Transverse colon (tissue), 4 donors: ENCODE measurements around the gene WDR49. TPM values are rescaled to one million over a fixed set of nuclear protein-coding genes. Genes with fewer than 3 reads are reported as not detected.

ENCODE experiments used
- DNase-seq: peaks from one replicate; pipeline ENCODE4 v3.0.0-alpha.2; 2019
- H3K27ac ChIP-seq, 4 donors: fragments of 200-600 bp; sonication (generic); 2 replicates each; pipeline ENCODE4 v1.5.1; 2016 to 2018; ENCODE audit warnings: inconsistent platforms in 4 of 4
- H3K27me3 ChIP-seq: fragments of 200-600 bp; sonication (generic); 2 replicates; pipeline ENCODE4 v1.5.1; 2017; ENCODE audit warnings: inconsistent platforms
- H3K36me3 ChIP-seq, 4 donors: fragments of 200-600 bp; sonication (generic); 2 replicates each; pipeline ENCODE4 v1.5.1; 2017 to 2019; ENCODE audit warnings: inconsistent platforms in 4 of 4
- H3K4me1 ChIP-seq, 4 donors: fragments of 200-600 bp; sonication (generic); 2 replicates each; pipeline ENCODE4 v1.5.1; 2017 to 2020; ENCODE audit warnings: inconsistent platforms in 4 of 4
- H3K4me3 ChIP-seq, 4 donors: fragments of 200-600 bp; sonication (generic); 1 replicate in 1 of 4; 2 replicates in 3 of 4; pipeline versions ENCODE4 v1.5.1 to v1.6.1; 2017 to 2019; ENCODE audit warnings: inconsistent platforms in 4 of 4
- H3K9me3 ChIP-seq, 2 donors: fragments of 200-600 bp; sonication (generic); 2 replicates each; pipeline ENCODE4 v1.5.1; 2017 to 2019; ENCODE audit warnings: inconsistent platforms in 2 of 2
- EP300 ChIP-seq: sonication (generic); formaldehyde crosslinking; IDR thresholded peaks from one replicate; pipeline ENCODE4 v1.6.1; 2017; ENCODE audit warnings: antibody characterized with exemption, low read depth
- POLR2A ChIP-seq: fragments of 450-650 bp; IDR thresholded peaks from one replicate; pipeline ENCODE4 v1.6.1; 2016; ENCODE audit warnings: antibody characterized with exemption, mild to moderate bottlenecking, moderate library complexity
- POLR2AphosphoS5 ChIP-seq, 3 donors: sonication (generic); formaldehyde crosslinking; IDR thresholded peaks; one replicate each; pipeline ENCODE4 v1.6.1; 2016; ENCODE audit warnings: antibody characterized with exemption in 3 of 3
- WGBS, 2 donors: methylation state at CpG; one replicate each; pipeline ENCODE4 v1.1.5; 2018; ENCODE audit warnings: low coverage in 1 of 2; 5-methylcytosine and 5-hydroxymethylcytosine counted together
- in situ Hi-C, 4 donors: fragments of 200-750 bp; cut with MboI; loops; one replicate each; pipeline versions ENCODE4 v1.15.0 to v1.15.1; 2017; ENCODE audit warnings: low sequenced_read_pairs in 3 of 4, low pct_ligation_motif_present in 1 of 4, low pct_unique_long_range_greater_than_20kb in 1 of 4
- intact Hi-C: fragments of 100-400 bp; cut with DNase I; formaldehyde crosslinking; loops from one replicate; pipeline ENCODE4 v1.15.1; 2023; ENCODE audit warnings: low total_unique reads
- total RNA-seq, 4 donors: library from RNA; depleted of rRNA; stranded (reverse); fragments of >200 nt; gene quantifications; one replicate each; pipeline ENCODE4 v1.1.0, GENCODE V29; 2016
- TF ChIP-seq, protein P1 (sequence below), 5 experiments: fragments of 200-600 bp in 3 of 5; fragments of 450-650 bp in 2 of 5; sonication (generic) in 3 of 5; IDR thresholded peaks; 1 replicate in 2 of 5; 2 replicates in 3 of 5; pipeline ENCODE4 v1.5.1; 2016 to 2017; ENCODE audit warnings: antibody characterized with exemption in 5 of 5, inconsistent platforms in 3 of 5, mild to moderate bottlenecking in 2 of 5, moderate library complexity in 1 of 5

WDR49 gene
- total RNA-seq, 4 donors from 2014 or later = 0.96 TPM; not detected in 3

DNA sequence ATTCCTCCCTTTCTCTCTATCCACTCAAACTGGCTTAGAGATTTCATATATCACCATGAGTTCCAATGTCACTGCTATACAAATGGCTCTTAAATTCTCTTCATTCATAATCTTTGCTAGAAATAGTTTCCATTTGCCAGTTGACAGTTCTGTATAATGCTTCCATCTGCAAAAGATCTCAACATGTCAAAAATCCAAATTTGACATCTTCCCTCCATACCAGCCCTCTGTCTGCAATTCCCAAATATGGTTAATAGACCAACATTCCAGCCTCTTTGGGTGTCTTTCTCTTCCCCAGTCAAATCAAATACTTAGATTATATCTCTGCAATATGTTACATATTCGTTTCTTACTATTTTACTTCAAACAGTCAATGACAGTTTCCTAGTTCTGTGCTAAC lies 115.7 kb downstream of the WDR49 start:
- H3K36me3 ChIP-seq = no peaks in the 10 kb centered on the region
- TF ChIP-seq, protein P1, sequence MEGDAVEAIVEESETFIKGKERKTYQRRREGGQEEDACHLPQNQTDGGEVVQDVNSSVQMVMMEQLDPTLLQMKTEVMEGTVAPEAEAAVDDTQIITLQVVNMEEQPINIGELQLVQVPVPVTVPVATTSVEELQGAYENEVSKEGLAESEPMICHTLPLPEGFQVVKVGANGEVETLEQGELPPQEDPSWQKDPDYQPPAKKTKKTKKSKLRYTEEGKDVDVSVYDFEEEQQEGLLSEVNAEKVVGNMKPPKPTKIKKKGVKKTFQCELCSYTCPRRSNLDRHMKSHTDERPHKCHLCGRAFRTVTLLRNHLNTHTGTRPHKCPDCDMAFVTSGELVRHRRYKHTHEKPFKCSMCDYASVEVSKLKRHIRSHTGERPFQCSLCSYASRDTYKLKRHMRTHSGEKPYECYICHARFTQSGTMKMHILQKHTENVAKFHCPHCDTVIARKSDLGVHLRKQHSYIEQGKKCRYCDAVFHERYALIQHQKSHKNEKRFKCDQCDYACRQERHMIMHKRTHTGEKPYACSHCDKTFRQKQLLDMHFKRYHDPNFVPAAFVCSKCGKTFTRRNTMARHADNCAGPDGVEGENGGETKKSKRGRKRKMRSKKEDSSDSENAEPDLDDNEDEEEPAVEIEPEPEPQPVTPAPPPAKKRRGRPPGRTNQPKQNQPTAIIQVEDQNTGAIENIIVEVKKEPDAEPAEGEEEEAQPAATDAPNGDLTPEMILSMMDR (IDR thresholded peaks at IDR 0.05) = no peak
- TF ChIP-seq POLR2AphosphoS5 (IDR thresholded peaks at IDR 0.05) (no peak), EP300 (no peak)
- no peaks in the 10 kb centered on the region for H3K27me3 ChIP-seq
- H3K4me3 ChIP-seq = no peak overlapping the region
- DNase-seq = no peak
- WGBS, 2 donors = 14 to 43% methylated on average over 1 of the region's 1 CpG
- H3K27ac ChIP-seq = no peak overlapping the region
- intact Hi-C loops (no loop called here), in situ Hi-C loops (no loop called here)
- no peaks in the 10 kb centered on the region for H3K4me1 ChIP-seq
- no peaks in the 10 kb centered on the region for H3K9me3 ChIP-seq

DNA sequence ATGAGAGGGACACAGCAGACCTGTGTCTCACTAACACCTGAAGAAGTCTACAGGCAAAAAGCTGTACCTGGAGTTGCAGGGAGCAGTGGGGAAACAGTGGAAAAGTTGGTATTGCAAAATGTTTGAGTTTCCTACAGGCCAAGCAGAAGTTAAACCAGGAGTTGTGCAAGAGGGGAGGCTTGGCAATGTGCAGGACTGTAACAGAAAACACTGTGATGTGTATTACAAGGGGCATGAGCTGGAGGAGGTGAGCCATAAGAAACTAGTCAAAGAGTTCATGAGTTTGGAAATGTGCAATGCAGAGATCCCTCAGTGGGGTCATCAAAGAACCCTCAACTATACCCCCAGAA lies 132.8 kb downstream of the WDR49 start:
- intact Hi-C loops (no loop called here), in situ Hi-C loops (no loop called here)
- no peak for TF ChIP-seq POLR2A
- TF ChIP-seq EP300 = no peak
- TF ChIP-seq, protein P1 (IDR thresholded peaks at IDR 0.05) = no peak
- TF ChIP-seq POLR2AphosphoS5 (IDR thresholded peaks at IDR 0.05) = no peak
- Histone ChIP-seq H3K27me3 (no peaks in the 10 kb centered on the region), H3K4me3 (no peak overlapping the region), H3K9me3 (no peaks in the 10 kb centered on the region), H3K4me1 (no peaks in the 10 kb centered on the region), H3K27ac (no peak overlapping the region), H3K36me3 (no peaks in the 10 kb centered on the region)
- no peak for DNase-seq

DNA sequence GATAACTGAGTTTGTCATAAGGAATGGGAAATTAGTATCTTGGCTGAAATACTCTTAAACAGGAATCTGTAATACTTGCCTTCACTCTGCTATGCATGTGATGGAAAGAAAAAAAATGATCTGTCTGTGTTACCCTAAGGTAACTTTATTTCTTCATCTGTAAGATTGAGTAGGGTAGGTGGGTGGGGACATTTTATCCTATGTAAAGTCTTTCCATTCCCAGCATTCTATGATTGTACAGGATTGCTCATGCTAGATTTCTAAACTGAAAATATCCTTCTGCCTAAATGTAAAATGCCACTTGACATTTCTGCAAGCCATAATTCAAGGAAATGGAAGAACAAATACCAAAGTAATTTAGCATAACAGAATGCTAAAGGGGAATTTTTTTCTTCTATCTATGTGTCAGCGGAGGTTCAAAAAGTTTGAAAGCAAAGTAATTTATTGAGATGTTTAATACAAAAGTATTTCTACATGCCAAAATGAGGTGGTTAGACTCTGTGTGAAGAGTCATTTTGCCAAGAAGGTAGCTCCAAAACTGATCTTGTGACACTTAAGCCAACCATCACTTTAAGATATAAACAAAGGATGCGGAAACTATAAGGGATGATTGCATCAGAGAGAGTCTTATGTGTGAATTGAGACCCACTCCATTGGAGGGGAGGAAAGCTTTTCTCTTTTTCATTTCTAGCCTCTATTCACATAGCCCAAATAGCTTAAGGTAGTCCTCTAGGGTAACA lies 133.3 kb downstream of the WDR49 start:
- no peak for DNase-seq
- Histone ChIP-seq H3K27me3 (no peaks in the 10 kb centered on the region), H3K36me3 (no peaks in the 10 kb centered on the region), H3K27ac (no peak overlapping the region), H3K4me1 (no peaks in the 10 kb centered on the region), H3K4me3 (no peak overlapping the region), H3K9me3 (no peaks in the 10 kb centered on the region)
- WGBS, 2 donors = 86 to 90% methylated on average over 2 of the region's 2 CpGs
- in situ Hi-C loops = no loop called here
- intact Hi-C loops = no loop called here
- TF ChIP-seq EP300 = no peak
- TF ChIP-seq, protein P1 (IDR thresholded peaks at IDR 0.05) = no peak
- TF ChIP-seq POLR2A = no peak
- no peak for TF ChIP-seq POLR2AphosphoS5 (IDR thresholded peaks at IDR 0.05)

DNA sequence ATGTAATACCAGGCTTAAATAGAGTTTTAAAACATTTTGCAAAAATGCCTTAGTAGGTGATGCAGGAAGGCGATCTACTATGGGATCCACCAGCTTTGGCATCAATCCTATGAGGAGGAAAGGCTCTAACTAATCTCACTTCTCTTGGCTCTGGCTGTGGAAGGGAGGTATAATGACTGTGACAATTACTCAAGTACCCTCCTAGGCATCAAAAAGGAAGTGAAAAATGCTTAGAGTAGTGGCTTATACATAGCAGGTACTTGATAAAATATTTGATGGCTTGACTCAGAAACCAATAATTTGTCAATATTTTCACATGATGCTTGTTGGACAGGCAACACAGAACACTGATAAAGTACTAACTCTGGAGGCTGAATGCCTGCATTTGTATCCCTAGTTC lies 145.8 kb downstream of the WDR49 start:
- Histone ChIP-seq H3K27me3 (no peaks in the 10 kb centered on the region), H3K36me3 (no peaks in the 10 kb centered on the region), H3K4me3 (no peak overlapping the region), H3K4me1 (no peaks in the 10 kb centered on the region), H3K27ac (no peak overlapping the region), H3K9me3 (no peaks in the 10 kb centered on the region)
- intact Hi-C loops = no loop called here
- in situ Hi-C loops = no loop called here
- TF ChIP-seq POLR2A (no peak), EP300 (no peak), POLR2AphosphoS5 (IDR thresholded peaks at IDR 0.05) (no peak)
- TF ChIP-seq, protein P1 (IDR thresholded peaks at IDR 0.05) = no peak
- DNase-seq = no peak
- 80 to 94% methylated on average over 1 of the region's 1 CpG for WGBS, 2 donors
